ENCODE measurements around the gene UBE2E3.
"Not testable (repeated sequence)": the region's sequence is repeated elsewhere in the genome, so short reads cannot be mapped to it uniquely, and the experiment has no call there.

UBE2E3 gene

GRCh38 chr2:180980106-180980942 lies at the start of gene UBE2E3:
UBE2E3 (plus strand) TSS chr2:180980605; CDS start chr2:180982043, 1,438 bp downstream.
- no peaks in the 10 kb centered on the region for H3K27me3 ChIP-seq (ENCODE audit: low read depth, low read length)
- H3K9me3 ChIP-seq (ENCODE audit: control insufficient read depth in 1 of 2, low read length in 2 of 2) = no peaks in the 10 kb centered on the region
- H3K4me3 ChIP-seq (ENCODE audit: low read depth in 1 of 2, low read length in 2 of 2) = peak within 1 kb of the TSS; percentile 83 to 94
- H3K36me3 ChIP-seq (ENCODE audit: control insufficient read depth in 1 of 2, insufficient read depth in 2 of 2, low read length in 2 of 2) = peaks cover 4 to 6% of the 10 kb centered on the region in 2 donors
- peaks cover 15 to 29% of the 10 kb centered on the region in 2 donors for H3K4me1 ChIP-seq (ENCODE audit: control insufficient read depth in 1 of 2, insufficient read depth in 2 of 2, low read length in 2 of 2)
- H3K27ac ChIP-seq (ENCODE audit: low read length) = peak within 1 kb of the TSS; percentile 81

GRCh38 chr2:180931841-180932240 lies 48.6 kb upstream of the UBE2E3 start:
- Histone ChIP-seq H3K27me3 (ENCODE audit: low read depth, low read length) (no peaks in the 10 kb centered on the region), H3K4me1 (ENCODE audit: control insufficient read depth in 1 of 2, insufficient read depth in 2 of 2, low read length in 2 of 2) (no peaks in the 10 kb centered on the region), H3K9me3 (ENCODE audit: control insufficient read depth in 1 of 2, low read length in 2 of 2) (no peaks in the 10 kb centered on the region), H3K4me3 (ENCODE audit: low read depth in 1 of 2, low read length in 2 of 2) (no peak overlapping the region), H3K36me3 (ENCODE audit: control insufficient read depth in 1 of 2, insufficient read depth in 2 of 2, low read length in 2 of 2) (no peaks in the 10 kb centered on the region), H3K27ac (ENCODE audit: low read length) (no peak overlapping the region)

- H3K27ac ChIP-seq (ENCODE audit: low read length) = no peak overlapping the region
- H3K36me3 ChIP-seq (ENCODE audit: control insufficient read depth in 1 of 2, insufficient read depth in 2 of 2, low read length in 2 of 2) = no peaks in the 10 kb centered on the region
- H3K4me3 ChIP-seq (ENCODE audit: low read depth in 1 of 2, low read length in 2 of 2) = no peak overlapping the region
- H3K9me3 ChIP-seq (ENCODE audit: control insufficient read depth in 1 of 2, low read length in 2 of 2) = no peaks in the 10 kb centered on the region
- no peaks in the 10 kb centered on the region for H3K27me3 ChIP-seq (ENCODE audit: low read depth, low read length)
- H3K4me1 ChIP-seq (ENCODE audit: control insufficient read depth in 1 of 2, insufficient read depth in 2 of 2, low read length in 2 of 2) = no peaks in the 10 kb centered on the region
Measured at GRCh38 chr2:180933332-180933731, 47.1 kb upstream of the UBE2E3 start.

GRCh38 chr2:180934911-180935310 lies 45.5 kb upstream of the UBE2E3 start:
- Histone ChIP-seq H3K27ac (ENCODE audit: low read length) (no peak overlapping the region), H3K4me1 (ENCODE audit: control insufficient read depth in 1 of 2, insufficient read depth in 2 of 2, low read length in 2 of 2) (no peaks in the 10 kb centered on the region), H3K4me3 (ENCODE audit: low read depth in 1 of 2, low read length in 2 of 2) (no peak overlapping the region), H3K9me3 (ENCODE audit: control insufficient read depth in 1 of 2, low read length in 2 of 2) (no peaks in the 10 kb centered on the region), H3K27me3 (ENCODE audit: low read depth, low read length) (no peaks in the 10 kb centered on the region), H3K36me3 (ENCODE audit: control insufficient read depth in 1 of 2, insufficient read depth in 2 of 2, low read length in 2 of 2) (no peaks in the 10 kb centered on the region)

GRCh38 chr2:180937480-180937879 lies 42.9 kb upstream of the UBE2E3 start:
- not testable (repeated sequence) for H3K4me1 ChIP-seq (ENCODE audit: control insufficient read depth in 1 of 2, insufficient read depth in 2 of 2, low read length in 2 of 2); H3K27me3 ChIP-seq (ENCODE audit: low read depth, low read length); H3K4me3 ChIP-seq (ENCODE audit: low read depth in 1 of 2, low read length in 2 of 2); H3K27ac ChIP-seq (ENCODE audit: low read length); H3K9me3 ChIP-seq (ENCODE audit: control insufficient read depth in 1 of 2, low read length in 2 of 2); H3K36me3 ChIP-seq (ENCODE audit: control insufficient read depth in 1 of 2, insufficient read depth in 2 of 2, low read length in 2 of 2)

GRCh38 chr2:180938451-180938850 lies 42.0 kb upstream of the UBE2E3 start:
- no peaks in the 10 kb centered on the region for H3K4me1 ChIP-seq (ENCODE audit: control insufficient read depth in 1 of 2, insufficient read depth in 2 of 2, low read length in 2 of 2)
- no peaks in the 10 kb centered on the region for H3K9me3 ChIP-seq (ENCODE audit: control insufficient read depth in 1 of 2, low read length in 2 of 2)

GRCh38 chr2:180943275-180943674 lies 37.1 kb upstream of the UBE2E3 start:
- Histone ChIP-seq H3K27ac (ENCODE audit: low read length) (no peak overlapping the region), H3K36me3 (ENCODE audit: control insufficient read depth in 1 of 2, insufficient read depth in 2 of 2, low read length in 2 of 2) (no peaks in the 10 kb centered on the region), H3K27me3 (ENCODE audit: low read depth, low read length) (no peaks in the 10 kb centered on the region), H3K4me1 (ENCODE audit: control insufficient read depth in 1 of 2, insufficient read depth in 2 of 2, low read length in 2 of 2) (no peaks in the 10 kb centered on the region), H3K4me3 (ENCODE audit: low read depth in 1 of 2, low read length in 2 of 2) (no peak overlapping the region), H3K9me3 (ENCODE audit: control insufficient read depth in 1 of 2, low read length in 2 of 2) (no peaks in the 10 kb centered on the region)

More at GRCh38 chr2:180938451-180938850, 42.0 kb upstream of the UBE2E3 start:
- H3K4me3 ChIP-seq (ENCODE audit: low read depth in 1 of 2, low read length in 2 of 2) = no peak overlapping the region
- no peaks in the 10 kb centered on the region for H3K36me3 ChIP-seq (ENCODE audit: control insufficient read depth in 1 of 2, insufficient read depth in 2 of 2, low read length in 2 of 2)
- H3K27me3 ChIP-seq (ENCODE audit: low read depth, low read length) = no peaks in the 10 kb centered on the region
- no peak overlapping the region for H3K27ac ChIP-seq (ENCODE audit: low read length)

GRCh38 chr2:180944372-180944771 lies 36.0 kb upstream of the UBE2E3 start:
- H3K36me3 ChIP-seq (ENCODE audit: control insufficient read depth in 1 of 2, insufficient read depth in 2 of 2, low read length in 2 of 2) = no peaks in the 10 kb centered on the region
- no peak overlapping the region for H3K4me3 ChIP-seq (ENCODE audit: low read depth in 1 of 2, low read length in 2 of 2)
- no peaks in the 10 kb centered on the region for H3K9me3 ChIP-seq (ENCODE audit: control insufficient read depth in 1 of 2, low read length in 2 of 2)
- H3K4me1 ChIP-seq (ENCODE audit: control insufficient read depth in 1 of 2, insufficient read depth in 2 of 2, low read length in 2 of 2) = no peaks in the 10 kb centered on the region
- no peaks in the 10 kb centered on the region for H3K27me3 ChIP-seq (ENCODE audit: low read depth, low read length)
- H3K27ac ChIP-seq (ENCODE audit: low read length) = no peak overlapping the region

GRCh38 chr2:180947208-180947689 lies 33.2 kb upstream of the UBE2E3 start:
- H3K27me3 ChIP-seq (ENCODE audit: low read depth, low read length) = no peaks in the 10 kb centered on the region
- no peak overlapping the region for H3K4me3 ChIP-seq (ENCODE audit: low read depth in 1 of 2, low read length in 2 of 2)
- H3K36me3 ChIP-seq (ENCODE audit: control insufficient read depth in 1 of 2, insufficient read depth in 2 of 2, low read length in 2 of 2) = no peaks in the 10 kb centered on the region
- H3K4me1 ChIP-seq (ENCODE audit: control insufficient read depth in 1 of 2, insufficient read depth in 2 of 2, low read length in 2 of 2) = no peaks in the 10 kb centered on the region
- H3K27ac ChIP-seq (ENCODE audit: low read length) = no peak overlapping the region
- no peaks in the 10 kb centered on the region for H3K9me3 ChIP-seq (ENCODE audit: control insufficient read depth in 1 of 2, low read length in 2 of 2)

GRCh38 chr2:180949896-180950295 lies 30.5 kb upstream of the UBE2E3 start:
- Histone ChIP-seq H3K4me3 (ENCODE audit: low read depth in 1 of 2, low read length in 2 of 2) (no peak overlapping the region), H3K9me3 (ENCODE audit: control insufficient read depth in 1 of 2, low read length in 2 of 2) (peaks cover 0 to 2% of the 10 kb centered on the region in 2 donors), H3K36me3 (ENCODE audit: control insufficient read depth in 1 of 2, insufficient read depth in 2 of 2, low read length in 2 of 2) (no peaks in the 10 kb centered on the region), H3K27me3 (ENCODE audit: low read depth, low read length) (no peaks in the 10 kb centered on the region), H3K27ac (ENCODE audit: low read length) (no peak overlapping the region), H3K4me1 (ENCODE audit: control insufficient read depth in 1 of 2, insufficient read depth in 2 of 2, low read length in 2 of 2) (no peaks in the 10 kb centered on the region)

- no peaks in the 10 kb centered on the region for H3K27me3 ChIP-seq (ENCODE audit: low read depth, low read length)
- no peak overlapping the region for H3K27ac ChIP-seq (ENCODE audit: low read length)
- H3K9me3 ChIP-seq (ENCODE audit: control insufficient read depth in 1 of 2, low read length in 2 of 2) = peaks cover 0 to 2% of the 10 kb centered on the region in 2 donors
- no peak overlapping the region for H3K4me3 ChIP-seq (ENCODE audit: low read depth in 1 of 2, low read length in 2 of 2)
- no peaks in the 10 kb centered on the region for H3K36me3 ChIP-seq (ENCODE audit: control insufficient read depth in 1 of 2, insufficient read depth in 2 of 2, low read length in 2 of 2)
- no peaks in the 10 kb centered on the region for H3K4me1 ChIP-seq (ENCODE audit: control insufficient read depth in 1 of 2, insufficient read depth in 2 of 2, low read length in 2 of 2)
Measured at GRCh38 chr2:180952082-180952481, 28.3 kb upstream of the UBE2E3 start.
